IPS DF 6.9 (cell line): Measurements from ENCODE around the gene PUS10.
"Not testable (repeated sequence)": the region's sequence is repeated elsewhere in the genome, so short reads cannot be mapped to it uniquely, and the experiment has no call there.

Experiments used
- DNase-seq: peaks from one replicate; pipeline ENCODE4 v3.0.0-alpha.2; 2013; ENCODE audit warnings: low read depth, low spot score
- H3K27ac ChIP-seq: one replicate; pipeline ENCODE4 v1.5.1; 2013; ENCODE audit warnings: low read length, control low read depth
- H3K27me3 ChIP-seq: 2 replicates; pipeline ENCODE4 v1.6.1; 2013; ENCODE audit warnings: mild to moderate bottlenecking, low read length; ENCODE audit not compliant: control insufficient read depth, insufficient read depth
- H3K36me3 ChIP-seq: 2 replicates; pipeline ENCODE4 v1.6.1; 2013; ENCODE audit warnings: low read length; ENCODE audit not compliant: control insufficient read depth, insufficient read depth
- H3K4me1 ChIP-seq: 2 replicates; pipeline ENCODE4 v1.6.1; 2013; ENCODE audit warnings: low read length; ENCODE audit not compliant: control insufficient read depth, insufficient read depth
- H3K4me3 ChIP-seq: 2 replicates; pipeline ENCODE4 v1.5.1; 2013; ENCODE audit warnings: mild to moderate bottlenecking, low read length
- H3K9me3 ChIP-seq: 2 replicates; pipeline ENCODE4 v1.6.1; 2013; ENCODE audit warnings: low read length, inconsistent platforms; ENCODE audit not compliant: control insufficient read depth, insufficient read depth
- WGBS: extraction: QIAGEN DNeasy Blood & Tissue Kit; methylation state at CpG from one replicate; pipeline ENCODE4 v1.1.7; 2013; ENCODE audit warnings: mixed read lengths, missing lambda C conversion rate; ENCODE audit not compliant: insufficient read length, insufficient coverage; 5-methylcytosine and 5-hydroxymethylcytosine counted together

Gene PUS10

GRCh38 chr2:61013382-61013781, 4.7 kb downstream of the PUS10 start:
- no CpG with 5 or more reads among the region's 3 CpGs for WGBS
- Histone ChIP-seq H3K27me3 (no peaks in the 10 kb centered on the region), H3K4me1 (no peaks in the 10 kb centered on the region), H3K4me3 (no peak overlapping the region), H3K36me3 (no peaks in the 10 kb centered on the region), H3K9me3 (no peaks in the 10 kb centered on the region), H3K27ac (no peak overlapping the region)
- DNase-seq, result no peak

GRCh38 chr2:61012303-61012702, 5.8 kb downstream of the PUS10 start:
- H3K4me1 ChIP-seq, DNase-seq, H3K27me3 ChIP-seq, H3K36me3 ChIP-seq, H3K27ac ChIP-seq, H3K9me3 ChIP-seq, H3K4me3 ChIP-seq: not testable (repeated sequence)
- no CpG with 5 or more reads among the region's 2 CpGs for WGBS

- no peaks in the 10 kb centered on the region for H3K27me3 ChIP-seq
- no peak overlapping the region for H3K4me3 ChIP-seq
- no CpG with 5 or more reads among the region's 1 CpG for WGBS
- no peak for DNase-seq
- H3K9me3 ChIP-seq, result no peaks in the 10 kb centered on the region
- H3K36me3 ChIP-seq, result no peaks in the 10 kb centered on the region
- H3K27ac ChIP-seq, result no peak overlapping the region
- no peaks in the 10 kb centered on the region for H3K4me1 ChIP-seq
Measured at GRCh38 chr2:61011678-61012077, 6.4 kb downstream of the PUS10 start.

- H3K27me3 ChIP-seq, result no peaks in the 10 kb centered on the region
- no peak overlapping the region for H3K4me3 ChIP-seq
- DNase-seq, result no peak
- H3K4me1 ChIP-seq, result no peaks in the 10 kb centered on the region
- no peak overlapping the region for H3K27ac ChIP-seq
- no peaks in the 10 kb centered on the region for H3K9me3 ChIP-seq
- H3K36me3 ChIP-seq, result no peaks in the 10 kb centered on the region
Measured at GRCh38 chr2:61009355-61009754, 8.7 kb downstream of the PUS10 start.

- no peaks in the 10 kb centered on the region for H3K27me3 ChIP-seq
- H3K27ac ChIP-seq, result no peak overlapping the region
- H3K9me3 ChIP-seq, result no peaks in the 10 kb centered on the region
- no peak overlapping the region for H3K4me3 ChIP-seq
- H3K36me3 ChIP-seq, result no peaks in the 10 kb centered on the region
- no peaks in the 10 kb centered on the region for H3K4me1 ChIP-seq
- no peak for DNase-seq
Measured at GRCh38 chr2:61006486-61007105, 11.5 kb downstream of the PUS10 start.

GRCh38 chr2:61005736-61006135, 12.3 kb downstream of the PUS10 start:
- Histone ChIP-seq H3K36me3 (no peaks in the 10 kb centered on the region), H3K4me1 (no peaks in the 10 kb centered on the region), H3K9me3 (no peaks in the 10 kb centered on the region), H3K4me3 (no peak overlapping the region), H3K27me3 (no peaks in the 10 kb centered on the region), H3K27ac (no peak overlapping the region)
- WGBS, result 100% methylated on average over 1 of the region's 3 CpGs
- no peak for DNase-seq

- no peaks in the 10 kb centered on the region for H3K27me3 ChIP-seq
- no peak overlapping the region for H3K27ac ChIP-seq
- H3K4me3 ChIP-seq, result no peak overlapping the region
- no peaks in the 10 kb centered on the region for H3K36me3 ChIP-seq
- DNase-seq, result no peak
- no peaks in the 10 kb centered on the region for H3K4me1 ChIP-seq
- H3K9me3 ChIP-seq, result no peaks in the 10 kb centered on the region
- no CpG with 5 or more reads among the region's 4 CpGs for WGBS
Measured at GRCh38 chr2:60998628-60999545, 19.2 kb downstream of the PUS10 start.

- no peaks in the 10 kb centered on the region for H3K4me1 ChIP-seq
Measured at GRCh38 chr2:60994131-60994530, 23.9 kb downstream of the PUS10 start.

GRCh38 chr2:60992985-60993392, 25.1 kb downstream of the PUS10 start:
- H3K36me3 ChIP-seq, result no peaks in the 10 kb centered on the region
- no peaks in the 10 kb centered on the region; the same call in 1 of the 2 replicates for H3K9me3 ChIP-seq
- H3K27me3 ChIP-seq, result no peaks in the 10 kb centered on the region
- H3K4me1 ChIP-seq, result no peaks in the 10 kb centered on the region
- no peak for DNase-seq
- no peak overlapping the region for H3K27ac ChIP-seq
- no CpG with 5 or more reads among the region's 7 CpGs for WGBS
- no peak overlapping the region for H3K4me3 ChIP-seq

More at GRCh38 chr2:60994131-60994530, 23.9 kb downstream of the PUS10 start:
- Histone ChIP-seq H3K27me3 (no peaks in the 10 kb centered on the region), H3K4me3 (no peak overlapping the region), H3K36me3 (no peaks in the 10 kb centered on the region), H3K27ac (no peak overlapping the region), H3K9me3 (no peaks in the 10 kb centered on the region; the same call in 1 of the 2 replicates)
- DNase-seq, result no peak

GRCh38 chr2:60991644-60992043, 26.4 kb downstream of the PUS10 start:
- Histone ChIP-seq H3K27ac (no peak overlapping the region), H3K4me3 (no peak overlapping the region), H3K27me3 (no peaks in the 10 kb centered on the region), H3K9me3 (no peaks in the 10 kb centered on the region; the same call in 1 of the 2 replicates), H3K36me3 (no peaks in the 10 kb centered on the region), H3K4me1 (no peaks in the 10 kb centered on the region)
- no peak for DNase-seq
- no CpG with 5 or more reads among the region's 4 CpGs for WGBS

GRCh38 chr2:60989259-60989658, 28.8 kb downstream of the PUS10 start:
- WGBS, result no CpG with 5 or more reads among the region's 2 CpGs
- DNase-seq, result no peak
- no peaks in the 10 kb centered on the region for H3K27me3 ChIP-seq
- no peaks in the 10 kb centered on the region; the same call in 1 of the 2 replicates for H3K9me3 ChIP-seq
- H3K4me3 ChIP-seq, result no peak overlapping the region
- no peak overlapping the region for H3K27ac ChIP-seq
- no peaks in the 10 kb centered on the region for H3K4me1 ChIP-seq
- H3K36me3 ChIP-seq, result no peaks in the 10 kb centered on the region
